GM18867 (cell line): ENCODE data around the gene TSPEAR.

Source experiments
- ATAC-seq: cut with Tn5 transposase; IDR thresholded peaks from one replicate; pipeline ENCODE4 v1.9.1; 2021; ENCODE audit warnings: mild to moderate bottlenecking, moderate library complexity; ENCODE audit not compliant: unreplicated experiment

TSPEAR gene

GRCh38 chr21:44458971-44459711, 252.2 kb downstream of the TSPEAR start:
- ATAC-seq: no peak

- no peak for ATAC-seq
These were observed 254.2 kb downstream of the TSPEAR start for GRCh38 chr21:44456915-44457736.

DNA sequence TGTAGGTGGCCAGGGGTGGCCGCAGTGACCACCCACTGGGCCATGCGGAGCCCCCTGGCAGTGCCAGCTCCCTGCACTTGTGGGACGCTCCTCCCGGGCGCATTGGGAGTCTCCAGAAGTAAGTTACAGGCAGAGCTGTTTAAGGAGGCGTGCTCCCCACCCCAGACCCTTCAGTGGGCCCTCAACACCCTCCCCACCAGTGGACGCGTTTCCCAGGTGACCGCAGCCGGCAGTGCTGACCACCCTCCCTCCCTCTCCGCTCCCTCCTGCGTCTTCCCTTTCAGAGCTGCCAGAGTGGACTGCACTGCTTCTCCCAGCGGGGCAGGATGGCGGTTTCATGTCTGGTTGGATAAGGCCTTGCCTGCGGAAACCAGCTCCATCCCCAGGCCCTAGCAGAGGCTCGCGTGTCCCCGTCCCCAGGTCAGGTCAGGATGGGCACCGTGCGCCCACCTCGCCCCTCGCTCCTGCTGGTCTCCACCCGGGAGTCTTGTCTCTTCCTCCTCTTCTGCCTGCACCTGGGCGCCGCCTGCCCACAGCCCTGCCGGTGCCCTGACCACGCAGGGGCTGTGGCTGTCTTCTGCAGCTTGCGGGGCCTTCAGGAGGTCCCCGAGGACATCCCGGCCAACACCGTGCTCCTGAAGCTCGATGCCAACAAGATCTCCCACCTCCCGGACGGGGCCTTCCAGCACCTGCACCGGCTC, 255.0 kb downstream of the TSPEAR start:
- no peak for ATAC-seq

DNA sequence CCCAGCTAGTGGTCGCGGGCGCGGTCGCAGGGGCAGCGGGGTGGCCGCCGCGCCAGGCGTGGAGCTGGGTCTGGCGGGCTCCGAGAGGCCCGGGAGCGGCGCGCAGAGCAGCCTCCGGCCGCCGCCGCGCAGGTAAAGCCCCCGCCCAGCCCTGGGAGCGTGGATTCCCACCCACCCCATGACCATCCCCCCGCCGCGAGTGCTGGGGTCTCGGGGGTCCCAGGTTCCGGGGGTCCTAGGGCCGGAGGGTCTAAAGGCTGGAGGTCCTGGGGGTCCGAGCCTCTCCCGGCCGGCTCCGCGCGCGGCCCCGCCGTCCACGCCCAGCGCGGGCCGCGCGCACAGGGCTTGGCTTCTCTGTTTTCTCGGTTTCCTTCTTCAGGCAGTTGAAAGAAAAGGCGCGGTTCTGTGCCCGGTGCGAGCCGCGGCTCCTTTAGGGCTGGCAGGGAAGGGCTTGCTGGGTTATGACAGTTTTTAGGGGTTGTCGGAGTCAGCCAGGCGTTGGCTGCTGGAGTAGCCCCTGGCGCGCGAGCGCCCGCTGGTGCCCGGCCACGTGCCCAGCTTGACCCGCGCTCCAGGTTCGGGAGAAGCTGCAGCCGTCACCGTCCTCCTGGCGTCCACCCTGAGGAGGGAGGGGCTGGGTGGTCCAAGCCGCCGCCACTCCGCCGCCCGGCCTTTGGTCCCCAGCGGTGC, 255.7 kb downstream of the TSPEAR start:
- ATAC-seq: no peak

GRCh38 chr21:44454747-44455523, 256.4 kb downstream of the TSPEAR start, which contains the start of gene LRRC3:
Gene LRRC3, plus strand, starts transcription at chr21:44455510. Its CDS starts 1,135 bp downstream, at chr21:44456645.
- ATAC-seq: no peak

DNA sequence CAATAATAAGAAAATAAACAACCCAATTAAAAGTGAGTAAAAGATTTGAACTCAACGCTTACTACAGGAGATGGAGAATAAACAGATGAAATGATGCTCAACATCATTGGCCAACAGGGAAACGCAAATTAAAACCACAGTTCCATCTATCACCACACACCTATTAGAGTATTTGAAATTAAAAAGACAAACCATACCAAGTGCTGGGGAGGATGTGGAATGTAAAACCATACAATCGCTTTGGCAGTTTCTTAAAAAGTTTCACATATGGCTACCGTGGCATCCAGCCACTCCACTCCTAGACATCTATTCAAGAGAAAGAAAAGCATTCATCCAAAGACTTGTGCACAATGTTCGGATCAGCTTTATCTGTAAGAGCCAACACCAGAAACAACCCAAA, 257.3 kb downstream of the TSPEAR start:
- no peak for ATAC-seq

- ATAC-seq: no peak
These were observed 258.3 kb downstream of the TSPEAR start for GRCh38 chr21:44453120-44453519.

DNA sequence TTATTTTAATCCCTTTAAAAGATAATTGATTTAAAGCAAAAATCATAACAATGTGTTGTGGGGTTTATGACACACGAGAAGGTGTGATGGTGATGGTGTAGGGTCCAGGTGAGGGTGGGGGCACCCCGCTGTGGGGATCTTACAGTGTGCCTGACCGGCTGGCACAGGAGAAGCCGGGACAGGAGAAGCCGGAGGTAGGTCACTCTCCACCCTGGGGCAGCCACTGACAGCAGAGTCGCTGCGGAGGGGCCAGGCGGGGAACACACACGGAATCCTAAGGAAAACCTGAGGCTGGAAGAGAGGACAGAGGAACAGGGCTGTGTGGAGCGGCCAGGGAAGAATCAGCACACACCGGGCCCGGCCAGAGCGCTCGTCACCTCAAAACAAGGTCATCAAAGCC, 260.4 kb downstream of the TSPEAR start:
- no peak for ATAC-seq

- no peak for ATAC-seq
These were observed 261.0 kb downstream of the TSPEAR start for GRCh38 chr21:44450402-44450801.

GRCh38 chr21:44449473-44450363, 261.7 kb downstream of the TSPEAR start:
- no peak for ATAC-seq

- ATAC-seq: no peak
These were observed 262.7 kb downstream of the TSPEAR start for GRCh38 chr21:44448651-44449131.
